ENCODE measurements around the gene PNPLA2. TPM values are rescaled to one million over a fixed set of nuclear protein-coding genes. Genes with fewer than 3 reads are reported as not detected.
A peak's percentile ranks its signal among the peaks of the same experiment; 100 is the strongest.

PNPLA2 gene
- total and polyA plus RNA-seq, 10 of the 15 experiments (the other 5 are each of a cell fraction or from before 2014, with no cell fraction given), result 0.19 to 34.0 (median 8.1) TPM

GRCh38 chr11:828506-829175 is 9.9 kb downstream of the PNPLA2 start (continued):
- no peak for TF ChIP-seq SUPT20H (IDR thresholded peaks at IDR 0.05; ENCODE audit: borderline replicate concordance, control insufficient read depth, low read depth, low read length)
- no peak for TF ChIP-seq ESRRA (IDR thresholded peaks at IDR 0.05; ENCODE audit: low read length)
- TF ChIP-seq LARP7 (IDR thresholded peaks at IDR 0.05), result no peak
- no peak for TF ChIP-seq PAX5 (IDR thresholded peaks at IDR 0.05; ENCODE audit: borderline replicate concordance, low read depth, low read length)
- no peak for TF ChIP-seq ATF7 (IDR thresholded peaks at IDR 0.05; ENCODE audit: low read depth)

DNA sequence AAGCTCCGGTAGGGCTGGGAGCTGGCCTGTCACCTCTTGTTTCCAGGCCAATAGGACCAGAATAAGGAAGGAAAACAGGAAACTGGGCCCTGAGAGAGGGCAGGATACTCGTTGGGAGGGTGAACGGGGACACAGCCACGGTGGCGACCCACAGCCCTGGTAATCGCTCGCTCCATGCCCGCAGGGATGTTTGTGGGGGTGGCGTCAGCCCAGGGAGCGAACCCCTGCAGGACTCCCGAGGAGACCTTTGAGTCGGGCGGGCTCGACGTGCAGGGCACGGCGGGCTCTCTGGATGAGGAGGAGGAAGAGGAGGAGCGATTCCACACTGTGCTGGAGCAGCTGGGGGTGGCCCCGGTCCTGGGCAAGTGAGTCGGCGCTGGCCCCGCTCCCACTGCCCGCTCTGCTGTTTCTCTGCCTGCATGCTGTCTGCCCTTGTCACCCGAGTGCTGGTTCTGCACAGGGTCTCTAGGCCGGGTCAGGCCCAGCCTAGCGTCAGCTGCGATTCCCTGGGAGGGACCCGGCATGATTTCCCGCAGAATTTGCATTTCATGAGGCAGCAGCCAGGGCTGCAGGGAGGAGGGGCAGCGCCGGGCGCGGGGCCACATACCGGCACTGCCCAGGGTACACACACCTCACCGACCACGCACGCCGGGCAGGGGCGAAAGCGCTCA is 10.6 kb downstream of the PNPLA2 start:
- intact Hi-C loops (cut with micrococcal nuclease; ENCODE audit: unreplicated experiment), result no loop called here

More for the DNA sequence above, 10.6 kb downstream of the PNPLA2 start:
- RAD21 ChIA-PET (ENCODE audit: unreplicated experiment), result no interaction called here
- CTCF ChIA-PET, result interaction anchor here (1.0 kb wide), 1 partner anchor 19 kb away, joined by 3 read pairs; no protein-coding TSS in a partner anchor
- Histone ChIP-seq H3K4me1 (ENCODE audit: control insufficient read depth, insufficient read depth, low read length) (peaks cover 42% of the 10 kb centered on the region), H4K20me1 (ENCODE audit: control insufficient read depth, insufficient read depth) (no peaks in the 10 kb centered on the region), H3K9ac (ENCODE audit: control insufficient read depth, insufficient read depth, low read length) (no peak overlapping the region), H2AFZ (ENCODE audit: control insufficient read depth, low read depth, low read length) (no peak overlapping the region), H3K4me3 (peak overlapping the region; percentile 49; the same call in 1 of the 2 replicates), H3K27ac (ENCODE audit: control insufficient read depth, insufficient read depth) (no peak overlapping the region), H3K4me2 (ENCODE audit: control insufficient read depth, insufficient read depth) (peak overlapping the region; percentile 93), H3K27me3 (replicated peaks in 1 of 2; ENCODE audit: control insufficient read depth in 2 of 2, insufficient read depth in 2 of 2, low read length in 1 of 2) (no peaks in the 10 kb centered on the region; a peak in 3 of 4 replicates), H3K79me2 (ENCODE audit: control insufficient read depth, insufficient read depth, low read length) (no peaks in the 10 kb centered on the region), H3K9me3 (replicated peaks; ENCODE audit: control insufficient read depth, insufficient read depth, low read length) (no peaks in the 10 kb centered on the region), H3K36me3 (ENCODE audit: control insufficient read depth in 2 of 2, insufficient read depth in 2 of 2, low read length in 1 of 2) (no peaks in the 10 kb centered on the region; a peak in 2 of 4 replicates)
- 30% methylated on average over 38 of the region's 40 CpGs for WGBS (ENCODE audit: insufficient coverage, insufficient replicate concordance, low lambda C conversion rate, missing lambda C conversion rate)
- no TSS peak for BruUV-seq (replicated peaks)
- SMC1A ChIA-PET (ENCODE audit: uncharacterized antibody, unreplicated experiment), result no interaction called here
- POLR2A ChIA-PET, result interaction anchor here (1.4 to 5.2 kb wide), 3 partner anchors 10 to 20 kb away, joined by 4 to 33 read pairs (median 21); partner anchors contain the start of genes PNPLA2, POLR2L, RPLP2 and TSPAN4
- FAIRE-seq (no peak), ATAC-seq (peak; percentile 8), DNase-seq (ENCODE audit: low read depth, low spot score) (no peak)
- in situ Hi-C loops (cut with MboI), result no loop called here
- TF ChIP-seq BHLHE40 (IDR thresholded peaks at IDR 0.05; ENCODE audit: borderline replicate concordance in 1 of 2, low read depth in 2 of 2, low read length in 1 of 2), result peak; percentile 15 to 16; a peak in 1 of 4 replicates
- TF ChIP-seq, protein P1, sequence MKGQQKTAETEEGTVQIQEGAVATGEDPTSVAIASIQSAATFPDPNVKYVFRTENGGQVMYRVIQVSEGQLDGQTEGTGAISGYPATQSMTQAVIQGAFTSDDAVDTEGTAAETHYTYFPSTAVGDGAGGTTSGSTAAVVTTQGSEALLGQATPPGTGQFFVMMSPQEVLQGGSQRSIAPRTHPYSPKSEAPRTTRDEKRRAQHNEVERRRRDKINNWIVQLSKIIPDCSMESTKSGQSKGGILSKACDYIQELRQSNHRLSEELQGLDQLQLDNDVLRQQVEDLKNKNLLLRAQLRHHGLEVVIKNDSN (IDR thresholded peaks at IDR 0.05; ENCODE audit: borderline replicate concordance, extremely low read length, insufficient read depth, low read depth, low read length), result no peak
- TF ChIP-seq POU2F2 (IDR thresholded peaks at IDR 0.05; ENCODE audit: borderline replicate concordance, low read depth, low read length), result peak; percentile 94; the same call in 2 of the 3 replicates
- TF ChIP-seq POLR2AphosphoS2 (IDR thresholded peaks at IDR 0.05; ENCODE audit: low read depth, low read length), result no peak

Measured in GM12878 (cell line).